Measurements from ENCODE around the gene LRRC3B.

GRCh38 chr3:26639339-26639738 lies 16.8 kb downstream of the LRRC3B start:
- TF ChIP-seq EP300 (IDR thresholded peaks at IDR 0.05) (no peak), CTCF (IDR thresholded peaks at IDR 0.05) (no peak), POLR2AphosphoS5 (IDR thresholded peaks at IDR 0.05) (no peak)

Data from stomach (tissue), 4 donors.